Stimulated activated CD8-positive, alpha-beta memory T cell treated with anti-CD3 and anti-CD28 coated beads, Interleukin-15, amount 100 ng/mL, for 4 hours (primary cell): Measurements from ENCODE around the gene TADA1.
"Not testable (repeated sequence)": the region's sequence is repeated elsewhere in the genome, so short reads cannot be mapped to it uniquely, and the experiment has no call there.

ENCODE experiments used
- DNase-seq, 2 donors: peaks; one replicate each; pipeline ENCODE4 v3.0.0-alpha.2; 2020; ENCODE audit warnings: low read depth in 2 of 2

Gene TADA1

GRCh38 chr1:166843769-166844596, 32.1 kb downstream of the TADA1 start:
- DNase-seq, result no peak

DNA sequence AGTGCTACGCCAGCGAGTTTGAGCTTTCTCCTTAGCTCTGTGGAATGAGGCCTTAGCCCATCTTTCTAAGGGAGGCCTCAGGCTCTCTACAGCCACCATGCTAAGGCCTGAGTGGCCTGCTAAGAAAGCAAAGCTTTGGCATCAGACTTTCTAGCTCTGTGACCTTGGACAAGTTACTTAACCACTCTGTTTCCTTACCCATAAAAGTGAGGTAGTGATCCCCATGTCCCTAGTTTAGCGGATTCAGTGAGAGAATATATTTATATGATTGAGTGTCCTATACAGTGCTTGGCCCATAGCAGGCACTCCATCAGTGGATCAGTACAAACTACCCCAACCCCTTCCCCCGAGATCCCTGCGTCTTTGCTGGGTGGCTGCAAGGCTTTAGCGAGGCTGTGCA, 32.7 kb downstream of the TADA1 start:
- no peak for DNase-seq

DNA sequence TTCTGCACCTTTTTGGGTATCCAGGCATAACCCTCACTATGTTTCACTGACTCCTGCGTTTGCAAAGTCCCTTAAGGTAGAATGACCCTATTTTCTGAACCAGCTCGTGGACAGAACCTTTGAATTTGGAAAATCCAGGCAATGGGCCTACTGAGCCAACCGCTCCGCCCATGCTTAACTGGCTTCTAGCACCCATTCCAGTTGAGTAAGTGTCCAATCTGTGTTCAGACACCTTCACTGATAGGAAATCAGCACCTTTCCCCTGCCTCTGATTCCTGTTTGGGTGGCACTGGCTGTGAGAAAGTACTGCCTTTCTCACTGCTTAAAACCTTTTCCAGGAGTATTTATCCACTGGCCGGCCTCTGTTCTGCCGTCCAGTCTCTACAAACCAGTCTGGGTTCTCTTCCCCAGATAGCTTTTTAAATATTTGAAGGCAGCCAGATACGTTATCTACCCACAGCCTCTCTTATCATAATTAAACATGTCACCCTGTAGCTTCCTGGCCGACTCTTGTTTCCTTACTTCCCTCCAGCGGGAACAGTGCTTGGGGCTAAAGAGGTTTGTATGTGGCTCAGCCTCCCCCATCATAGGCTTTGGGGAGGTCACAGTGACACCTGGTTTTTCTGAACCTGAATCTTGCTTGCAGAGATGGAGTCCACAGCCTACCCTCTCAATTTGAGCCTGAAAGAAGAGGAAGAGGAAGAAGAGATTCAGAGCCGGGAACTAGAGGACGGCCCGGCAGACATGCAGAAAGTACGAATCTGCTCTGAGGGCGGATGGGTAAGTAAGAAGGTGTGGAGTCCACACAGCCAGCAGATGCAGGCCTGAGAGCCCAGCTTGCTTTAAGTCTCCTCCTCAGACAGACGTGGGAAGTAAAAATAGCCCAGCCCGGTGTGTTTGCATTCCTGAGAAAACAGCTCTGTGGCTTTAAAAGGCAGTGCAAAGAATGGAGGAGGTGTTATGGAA, 35.5 kb downstream of the TADA1 start:
- no peak for DNase-seq

GRCh38 chr1:166839600-166840308, 36.3 kb downstream of the TADA1 start:
- DNase-seq, result peak; percentile 19 to 42

DNA sequence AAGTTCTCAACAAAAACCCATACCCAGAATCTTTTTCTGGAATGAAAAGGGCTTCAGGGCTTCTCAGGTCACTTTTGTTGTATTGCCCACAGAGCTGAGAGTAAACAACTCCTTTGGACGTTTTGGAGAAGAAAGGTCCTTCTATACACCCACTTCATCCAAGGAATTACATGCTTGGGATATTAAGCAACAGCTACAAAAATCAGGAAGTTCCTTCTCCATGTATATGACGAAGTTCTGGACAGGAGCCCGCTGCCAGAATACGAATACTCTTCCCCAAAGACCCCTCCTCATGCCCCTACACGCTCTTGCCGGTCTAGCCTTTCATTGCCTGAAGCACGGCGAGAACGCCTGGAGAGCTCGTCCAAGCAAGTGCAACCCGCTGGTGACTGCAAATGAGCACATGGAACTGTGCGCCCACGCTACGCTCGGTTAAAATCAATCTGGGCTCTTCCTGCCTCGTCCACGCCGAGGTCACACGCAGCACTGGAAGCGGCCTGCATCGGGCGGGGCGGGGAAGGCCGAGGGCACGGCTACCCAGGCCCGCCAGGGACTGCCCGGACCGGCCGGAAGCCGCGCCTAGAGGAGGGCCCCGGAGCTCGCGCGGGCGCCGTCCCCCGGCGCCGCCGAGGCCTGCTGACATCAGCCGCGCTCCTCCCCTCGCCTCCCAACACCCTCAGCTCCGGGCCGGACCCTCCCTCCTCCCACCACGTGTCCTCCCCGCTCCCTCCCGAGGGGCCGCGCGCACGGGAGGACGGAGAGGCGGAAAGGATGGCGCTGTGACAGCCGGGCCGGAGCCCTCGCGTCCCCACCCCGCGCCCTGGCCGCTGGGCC, 37.1 kb downstream of the TADA1 start, which contains the start of gene POGK:
POGK (plus strand) TSS at position 710 of the 834 bp plus-strand sequence. CDS start 1,482 bp downstream, outside the sequence.
- DNase-seq, result peak; percentile 60 to 71

DNA sequence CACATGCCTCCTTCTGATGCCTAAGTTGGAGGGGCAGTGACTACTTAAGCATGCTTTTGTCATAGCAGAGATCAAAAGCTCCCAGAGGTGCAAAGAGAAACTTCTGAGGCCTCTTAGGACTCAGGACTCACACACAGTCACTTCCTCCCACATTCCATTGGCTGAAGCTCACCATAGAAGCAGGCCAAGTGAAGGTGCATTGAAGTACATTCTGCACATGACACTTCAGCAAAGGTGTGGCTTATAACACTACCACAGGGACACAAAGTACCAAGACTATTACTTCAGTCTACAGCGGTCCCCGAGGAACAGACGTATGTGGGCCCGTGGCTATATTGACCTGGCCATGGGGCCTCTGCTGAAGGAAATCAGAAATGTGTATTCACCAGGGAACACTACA, 39.3 kb downstream of the TADA1 start:
- no peak for DNase-seq

DNA sequence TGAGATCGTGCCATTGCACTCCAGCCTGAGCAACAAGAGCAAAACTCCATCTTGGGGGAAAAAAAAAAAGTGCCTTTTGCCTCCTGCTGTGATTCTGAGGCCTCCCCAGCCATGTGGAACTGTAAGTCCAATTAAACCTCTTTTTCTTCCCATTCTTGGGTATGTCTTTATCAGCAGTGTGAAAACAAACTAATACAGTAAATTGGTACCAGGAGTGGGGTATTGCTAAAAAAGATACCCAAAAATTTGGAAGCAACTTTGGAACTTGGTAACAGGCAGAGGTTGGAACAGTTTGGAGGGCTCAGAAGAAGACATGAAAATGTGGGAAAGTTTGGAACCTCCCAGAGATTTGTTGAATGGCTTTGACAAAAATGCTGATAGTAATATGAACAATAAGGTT, 46.3 kb downstream of the TADA1 start:
- DNase-seq, result not testable (repeated sequence)

DNA sequence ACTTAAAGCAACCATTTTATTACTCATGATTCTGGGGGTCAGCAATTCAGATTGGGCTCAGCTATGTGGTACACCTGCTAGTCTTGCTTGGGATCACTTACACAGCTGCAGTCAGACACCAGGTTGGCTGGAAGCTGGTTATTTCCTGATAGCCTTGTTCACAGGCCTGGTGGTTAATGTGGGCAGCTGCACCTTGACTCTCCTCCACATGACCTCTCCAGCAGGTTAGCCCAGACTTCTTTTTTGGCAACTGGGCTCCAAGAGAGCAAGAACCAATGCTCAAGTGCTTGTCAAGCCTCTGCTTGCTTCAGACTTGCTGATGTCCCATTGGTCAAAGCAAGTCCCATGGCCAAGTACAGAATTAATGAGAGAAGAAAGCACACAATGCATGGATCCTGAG, 48.6 kb downstream of the TADA1 start:
- DNase-seq, result no peak

DNA sequence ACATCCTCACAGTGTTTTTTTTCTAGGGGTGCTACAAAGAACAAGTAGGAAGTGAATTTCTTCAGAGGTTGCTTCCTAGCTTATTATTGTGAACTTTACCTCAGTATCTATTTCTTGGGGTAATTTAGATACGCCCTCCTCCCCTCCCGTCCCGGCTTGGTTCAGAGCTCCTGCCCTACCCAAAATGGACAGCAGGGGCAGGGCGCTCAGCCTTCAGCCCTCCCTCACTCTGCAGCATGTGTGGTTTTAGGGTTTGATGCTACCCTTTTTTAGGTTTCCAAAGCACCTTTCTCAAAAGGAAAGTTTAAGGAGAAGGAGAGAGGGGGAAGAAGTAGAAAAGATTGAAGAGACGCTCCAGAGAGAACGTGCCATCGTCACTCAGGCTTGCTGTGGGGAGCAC, 53.7 kb downstream of the TADA1 start:
- DNase-seq, result no peak

GRCh38 chr1:166819974-166820373, 56.1 kb downstream of the TADA1 start:
- DNase-seq, result no peak

- DNase-seq, result no peak
Observed at GRCh38 chr1:166814611-166815010, 61.5 kb downstream of the TADA1 start.

- DNase-seq, result no peak
Observed at GRCh38 chr1:166813508-166814223, 62.4 kb downstream of the TADA1 start.

GRCh38 chr1:166811691-166812090, 64.4 kb downstream of the TADA1 start:
- no peak for DNase-seq

GRCh38 chr1:166808952-166809351, 67.1 kb downstream of the TADA1 start:
- no peak for DNase-seq
